GM12878 (cell line): ENCODE measurements around the gene MCUB.

Experiments
- BACH1 ChIP-seq: fragments of 450-650 bp; IDR thresholded peaks from 2 replicates; pipeline ENCODE4 v1.6.1; 2017; ENCODE audit warnings: mild to moderate bottlenecking, borderline replicate concordance
- CTCF ChIP-seq, 3 experiments: IDR thresholded peaks in 2 of 3; conservative IDR thresholded peaks in 1 of 3; 2 replicates each; pipeline ENCODE4 v1.5.1; 2011; ENCODE audit warnings: low read depth in 3 of 3, low read length in 3 of 3, mild to moderate bottlenecking in 3 of 3, control low read depth in 2 of 3, moderate library complexity in 2 of 3, inconsistent platforms in 1 of 3, mixed read lengths in 1 of 3; ENCODE audit not compliant: control insufficient read depth in 2 of 3, insufficient read depth in 1 of 3; ENCODE audit errors: extremely low read depth in 1 of 3
- CUX1 ChIP-seq: IDR thresholded peaks from 2 replicates; pipeline ENCODE4 v1.6.1; 2012; ENCODE audit warnings: improper control_type of control experiment, low read depth, low read length; ENCODE audit not compliant: insufficient replicate concordance
- EZH2 ChIP-seq: IDR thresholded peaks from 2 replicates; pipeline ENCODE4 v1.6.1; 2012; ENCODE audit warnings: low read depth, mild to moderate bottlenecking, control low read depth, inconsistent platforms, low read length, borderline replicate concordance; ENCODE audit not compliant: control insufficient read depth
- NFIC ChIP-seq: IDR thresholded peaks from 2 replicates; pipeline ENCODE4 v1.6.1; 2012; ENCODE audit warnings: low read depth, mild to moderate bottlenecking, inconsistent platforms, low read length, moderate library complexity
- POLR2A ChIP-seq: IDR thresholded peaks from 2 replicates; pipeline ENCODE4 v1.6.1; 2011; ENCODE audit warnings: low read depth, mild to moderate bottlenecking, low read length
- STAT1 ChIP-seq: fragments of 450-650 bp; conservative IDR thresholded peaks from 2 replicates; pipeline ENCODE4 v1.6.1; 2014; ENCODE audit warnings: antibody characterized with exemption, mild to moderate bottlenecking

- TF ChIP-seq CTCF (IDR thresholded peaks at IDR 0.05 in 2 of 3, conservative IDR thresholded peaks at IDR 0.05 in 1 of 3; ENCODE audit: control insufficient read depth in 2 of 3, extremely low read depth in 1 of 3, insufficient read depth in 1 of 3, low read depth in 3 of 3, low read length in 3 of 3) (no peak), CUX1 (no peak), BACH1 (no peak), NFIC (no peak), EZH2 (no peak), STAT1 (no peak), POLR2A (no peak)
Observed at GRCh38 chr4:109662116-109662515, 102.1 kb downstream of the MCUB start.
